ENCODE measurements around the gene CADPS. TPM values are rescaled to one million over a fixed set of nuclear protein-coding genes. Genes with fewer than 3 reads are reported as not detected.

The CADPS gene
- polyA plus RNA-seq, 1 donor (not counting 4 experiments of a cell fraction or from before 2014, with no cell fraction given), result not detected

- H3K4me2 ChIP-seq (ENCODE audit: control insufficient read depth, extremely low read depth, insufficient read depth, low read depth, low read length), result no peak overlapping the region
- no peak overlapping the region for H2AFZ ChIP-seq (ENCODE audit: control insufficient read depth, low read length)
- H4K20me1 ChIP-seq (ENCODE audit: control insufficient read depth, extremely low read depth, insufficient read depth, low read length), result no peaks in the 10 kb centered on the region
- FAIRE-seq (peak; percentile 59), DNase-seq (ENCODE audit: low read depth, low spot score) (no peak)
- no peak overlapping the region for H3K27ac ChIP-seq (ENCODE audit: control insufficient read depth, insufficient read depth, low read length)
- H3K4me3 ChIP-seq (ENCODE audit: control insufficient read depth in 2 of 3, extremely low read depth in 1 of 3, insufficient read depth in 2 of 3, low read depth in 1 of 3, low read length in 3 of 3), result no peak overlapping the region
- no peaks in the 10 kb centered on the region for H3K9me1 ChIP-seq (ENCODE audit: control insufficient read depth, extremely low read depth, insufficient read depth, low read length)
- H3K4me1 ChIP-seq (ENCODE audit: control insufficient read depth, extremely low read depth, insufficient read depth, low read length), result peaks cover 7% of the 10 kb centered on the region
- no peak overlapping the region for H3K9ac ChIP-seq (ENCODE audit: control insufficient read depth, extremely low read depth, insufficient read depth, low read length)
- H3K9me3 ChIP-seq (ENCODE audit: control insufficient read depth, low read depth, low read length), result no peaks in the 10 kb centered on the region
- no peaks in the 10 kb centered on the region for H3K27me3 ChIP-seq (ENCODE audit: control insufficient read depth, extremely low read depth, insufficient read depth, low read length)
- dilution Hi-C loops (cut with MboI; ENCODE audit: extremely low pct_ligation_motif_present, low sequenced_read_pairs), result no loop called here
- H3K36me3 ChIP-seq (ENCODE audit: control insufficient read depth in 2 of 2, extremely low read depth in 1 of 2, insufficient read depth in 2 of 2, low read length in 2 of 2), result no peaks in the 10 kb centered on the region
- TF ChIP-seq EZH2 (IDR thresholded peaks at IDR 0.05; ENCODE audit: low read length) (no peak), CTCF (optimal IDR thresholded peaks at IDR 0.05 in 1 of 3, IDR thresholded peaks at IDR 0.05 in 1 of 3, conservative IDR thresholded peaks at IDR 0.05 in 1 of 3; ENCODE audit: extremely low read depth in 1 of 3, insufficient read depth in 2 of 3, low read length in 3 of 3) (no peak)
- no peaks in the 10 kb centered on the region for H3K79me2 ChIP-seq (ENCODE audit: control insufficient read depth, insufficient read depth, low read length)
Observed at GRCh38 chr3:62758296-62759066, 116.7 kb downstream of the CADPS start.

GRCh38 chr3:62757045-62757444, 118.2 kb downstream of the CADPS start:
- Histone ChIP-seq H3K36me3 (ENCODE audit: control insufficient read depth in 2 of 2, extremely low read depth in 1 of 2, insufficient read depth in 2 of 2, low read length in 2 of 2) (no peaks in the 10 kb centered on the region), H3K9me3 (ENCODE audit: control insufficient read depth, low read depth, low read length) (no peaks in the 10 kb centered on the region), H3K9ac (ENCODE audit: control insufficient read depth, extremely low read depth, insufficient read depth, low read length) (no peak overlapping the region), H3K79me2 (ENCODE audit: control insufficient read depth, insufficient read depth, low read length) (no peaks in the 10 kb centered on the region), H3K27ac (ENCODE audit: control insufficient read depth, insufficient read depth, low read length) (no peak overlapping the region), H3K9me1 (ENCODE audit: control insufficient read depth, extremely low read depth, insufficient read depth, low read length) (no peaks in the 10 kb centered on the region), H3K27me3 (ENCODE audit: control insufficient read depth, extremely low read depth, insufficient read depth, low read length) (no peaks in the 10 kb centered on the region), H3K4me3 (ENCODE audit: control insufficient read depth in 2 of 3, extremely low read depth in 1 of 3, insufficient read depth in 2 of 3, low read depth in 1 of 3, low read length in 3 of 3) (no peak overlapping the region), H4K20me1 (ENCODE audit: control insufficient read depth, extremely low read depth, insufficient read depth, low read length) (no peaks in the 10 kb centered on the region), H2AFZ (ENCODE audit: control insufficient read depth, low read length) (no peak overlapping the region), H3K4me2 (ENCODE audit: control insufficient read depth, extremely low read depth, insufficient read depth, low read depth, low read length) (no peak overlapping the region), H3K4me1 (ENCODE audit: control insufficient read depth, extremely low read depth, insufficient read depth, low read length) (peaks cover 7% of the 10 kb centered on the region)
- FAIRE-seq (no peak), DNase-seq (ENCODE audit: low read depth, low spot score) (no peak)
- dilution Hi-C loops (cut with MboI; ENCODE audit: extremely low pct_ligation_motif_present, low sequenced_read_pairs), result no loop called here
- TF ChIP-seq CTCF (optimal IDR thresholded peaks at IDR 0.05 in 1 of 3, IDR thresholded peaks at IDR 0.05 in 1 of 3, conservative IDR thresholded peaks at IDR 0.05 in 1 of 3; ENCODE audit: extremely low read depth in 1 of 3, insufficient read depth in 2 of 3, low read length in 3 of 3) (no peak), EZH2 (IDR thresholded peaks at IDR 0.05; ENCODE audit: low read length) (no peak)
